Measurements from ENCODE around the gene MYOG. TPM values are rescaled to one million over a fixed set of nuclear protein-coding genes. Genes with fewer than 3 reads are reported as not detected.

Gene MYOG
- total RNA-seq, 4 donors from 2014 or later = 21.4 to 146 (median 73.1) TPM

DNA sequence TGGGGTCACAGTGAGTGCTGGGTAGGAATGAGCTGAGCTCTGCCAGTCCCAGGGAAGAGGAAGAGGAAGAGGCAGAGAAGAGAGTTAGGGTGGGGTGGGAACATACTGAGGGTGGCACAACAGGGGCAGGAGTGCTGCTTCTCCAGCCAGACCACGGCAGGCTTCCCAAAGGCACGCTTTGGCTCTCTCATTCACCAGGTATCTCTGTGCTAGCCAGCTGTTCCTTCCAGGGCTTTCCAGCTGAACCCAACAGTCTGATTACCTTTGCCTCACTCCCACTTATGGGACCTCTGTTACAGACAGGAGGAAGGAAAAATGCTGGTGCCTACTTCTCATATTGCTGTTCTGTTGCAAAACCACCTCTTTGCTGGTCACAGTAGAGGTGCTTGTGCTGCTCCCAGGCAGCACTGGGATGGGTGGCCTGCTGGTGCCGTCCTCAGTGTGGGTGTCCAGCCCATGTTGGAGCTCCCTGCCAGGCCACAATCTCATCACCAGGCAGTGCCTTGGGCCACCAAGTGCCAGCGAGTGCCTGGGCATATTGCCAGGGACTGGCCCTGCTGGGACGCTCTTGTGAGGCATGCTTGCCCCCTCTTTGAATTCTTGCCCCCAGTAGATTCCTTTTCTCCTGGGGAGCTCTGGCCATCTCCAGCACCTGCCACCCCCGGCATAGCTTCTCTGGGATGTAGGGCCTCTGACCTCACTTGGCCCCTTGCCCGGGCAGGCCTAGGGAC, 43.9 kb upstream of the MYOG start:
- in situ Hi-C loops (cut with MboI; ENCODE audit: low sequenced_read_pairs in 4 of 4) (no loop called here), intact Hi-C loops (cut with DNase I; ENCODE audit: low total_unique reads) (loop anchor here (2.0 kb wide), 1 partner anchor 91 kb away; no protein-coding TSS in a partner anchor)
- peak overlapping the region in 2 of 4 donors; percentile 49 for H3K27ac ChIP-seq

DNA sequence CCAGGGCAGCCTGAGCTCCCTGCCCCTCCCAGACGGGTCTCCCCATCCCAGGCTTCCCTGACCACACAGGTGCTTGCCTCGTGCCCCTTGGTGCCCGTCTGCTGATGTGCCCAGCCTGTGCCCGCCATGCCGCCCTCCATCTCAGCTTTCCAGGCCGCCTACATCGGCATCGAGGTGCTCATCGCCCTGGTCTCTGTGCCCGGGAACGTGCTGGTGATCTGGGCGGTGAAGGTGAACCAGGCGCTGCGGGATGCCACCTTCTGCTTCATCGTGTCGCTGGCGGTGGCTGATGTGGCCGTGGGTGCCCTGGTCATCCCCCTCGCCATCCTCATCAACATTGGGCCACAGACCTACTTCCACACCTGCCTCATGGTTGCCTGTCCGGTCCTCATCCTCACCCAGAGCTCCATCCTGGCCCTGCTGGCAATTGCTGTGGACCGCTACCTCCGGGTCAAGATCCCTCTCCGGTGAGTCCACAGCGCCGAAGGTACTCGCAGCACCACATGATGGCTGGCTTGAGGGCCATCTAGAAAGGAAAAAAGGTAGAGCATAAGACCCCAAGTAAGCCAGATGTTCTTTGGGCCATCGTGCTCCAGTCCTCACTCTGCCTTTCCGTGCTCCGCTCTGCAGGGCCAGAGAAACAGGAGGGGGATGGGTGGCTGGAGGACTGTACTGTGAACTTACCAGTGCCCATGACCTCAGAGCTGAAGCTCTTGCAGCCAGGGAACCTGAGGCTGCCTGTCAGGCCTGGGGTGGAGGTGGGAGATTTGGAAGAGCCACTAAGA, 43.1 kb upstream of the MYOG start:
- Histone ChIP-seq H3K27me3 (no peaks in the 10 kb centered on the region), H3K4me1 (peaks cover 28 to 41% of the 10 kb centered on the region in 2 donors), H3K4me3 (peak overlapping the region in 2 of 4 donors; percentile 64 to 78), H3K9me3 (no peaks in the 10 kb centered on the region), H3K27ac (peak overlapping the region in 1 of 4 donors; percentile 65), H3K36me3 (no peaks in the 10 kb centered on the region)
- DNase-seq = no peak
- ATAC-seq = no peak
- in situ Hi-C loops (cut with MboI; ENCODE audit: low sequenced_read_pairs in 4 of 4) (no loop called here), intact Hi-C loops (cut with DNase I; ENCODE audit: low total_unique reads) (loop anchor here (1.0 to 2.0 kb wide), 2 partner anchors 45 to 90 kb away; no protein-coding TSS in a partner anchor)
- no peak for TF ChIP-seq POLR2A (IDR thresholded peaks at IDR 0.05)
- TF ChIP-seq, protein P1, sequence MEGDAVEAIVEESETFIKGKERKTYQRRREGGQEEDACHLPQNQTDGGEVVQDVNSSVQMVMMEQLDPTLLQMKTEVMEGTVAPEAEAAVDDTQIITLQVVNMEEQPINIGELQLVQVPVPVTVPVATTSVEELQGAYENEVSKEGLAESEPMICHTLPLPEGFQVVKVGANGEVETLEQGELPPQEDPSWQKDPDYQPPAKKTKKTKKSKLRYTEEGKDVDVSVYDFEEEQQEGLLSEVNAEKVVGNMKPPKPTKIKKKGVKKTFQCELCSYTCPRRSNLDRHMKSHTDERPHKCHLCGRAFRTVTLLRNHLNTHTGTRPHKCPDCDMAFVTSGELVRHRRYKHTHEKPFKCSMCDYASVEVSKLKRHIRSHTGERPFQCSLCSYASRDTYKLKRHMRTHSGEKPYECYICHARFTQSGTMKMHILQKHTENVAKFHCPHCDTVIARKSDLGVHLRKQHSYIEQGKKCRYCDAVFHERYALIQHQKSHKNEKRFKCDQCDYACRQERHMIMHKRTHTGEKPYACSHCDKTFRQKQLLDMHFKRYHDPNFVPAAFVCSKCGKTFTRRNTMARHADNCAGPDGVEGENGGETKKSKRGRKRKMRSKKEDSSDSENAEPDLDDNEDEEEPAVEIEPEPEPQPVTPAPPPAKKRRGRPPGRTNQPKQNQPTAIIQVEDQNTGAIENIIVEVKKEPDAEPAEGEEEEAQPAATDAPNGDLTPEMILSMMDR (IDR thresholded peaks at IDR 0.05 in 4 of 5, conservative IDR thresholded peaks at IDR 0.05 in 1 of 5) = no peak

More for the DNA sequence above, 43.9 kb upstream of the MYOG start:
- Histone ChIP-seq H3K4me3 (no peak overlapping the region), H3K27me3 (no peaks in the 10 kb centered on the region), H3K4me1 (peaks cover 28 to 41% of the 10 kb centered on the region in 2 donors), H3K36me3 (no peaks in the 10 kb centered on the region), H3K9me3 (no peaks in the 10 kb centered on the region)
- no peak for TF ChIP-seq POLR2A (IDR thresholded peaks at IDR 0.05)
- TF ChIP-seq, protein P1 (IDR thresholded peaks at IDR 0.05 in 4 of 5, conservative IDR thresholded peaks at IDR 0.05 in 1 of 5) = no peak
- peak in 1 of 2 donors; percentile 68 for DNase-seq
- ATAC-seq = peak; percentile 30 to 33

DNA sequence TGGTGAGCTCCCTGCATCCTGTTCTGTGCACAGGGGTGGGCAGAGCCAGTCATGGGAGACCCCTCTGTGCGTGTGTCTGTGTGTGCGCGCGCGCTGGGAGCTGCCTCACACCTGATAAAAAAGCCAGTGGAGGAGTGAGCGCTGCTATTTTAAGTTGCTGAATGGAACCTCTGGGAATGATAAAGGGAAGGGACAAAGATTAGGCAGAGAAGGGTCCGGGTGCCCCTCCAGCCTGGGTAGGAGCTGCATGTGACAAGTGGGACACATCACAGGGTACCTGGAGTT, 42.6 kb upstream of the MYOG start:
- in situ Hi-C loops (cut with MboI; ENCODE audit: low sequenced_read_pairs in 4 of 4) = no loop called here

DNA sequence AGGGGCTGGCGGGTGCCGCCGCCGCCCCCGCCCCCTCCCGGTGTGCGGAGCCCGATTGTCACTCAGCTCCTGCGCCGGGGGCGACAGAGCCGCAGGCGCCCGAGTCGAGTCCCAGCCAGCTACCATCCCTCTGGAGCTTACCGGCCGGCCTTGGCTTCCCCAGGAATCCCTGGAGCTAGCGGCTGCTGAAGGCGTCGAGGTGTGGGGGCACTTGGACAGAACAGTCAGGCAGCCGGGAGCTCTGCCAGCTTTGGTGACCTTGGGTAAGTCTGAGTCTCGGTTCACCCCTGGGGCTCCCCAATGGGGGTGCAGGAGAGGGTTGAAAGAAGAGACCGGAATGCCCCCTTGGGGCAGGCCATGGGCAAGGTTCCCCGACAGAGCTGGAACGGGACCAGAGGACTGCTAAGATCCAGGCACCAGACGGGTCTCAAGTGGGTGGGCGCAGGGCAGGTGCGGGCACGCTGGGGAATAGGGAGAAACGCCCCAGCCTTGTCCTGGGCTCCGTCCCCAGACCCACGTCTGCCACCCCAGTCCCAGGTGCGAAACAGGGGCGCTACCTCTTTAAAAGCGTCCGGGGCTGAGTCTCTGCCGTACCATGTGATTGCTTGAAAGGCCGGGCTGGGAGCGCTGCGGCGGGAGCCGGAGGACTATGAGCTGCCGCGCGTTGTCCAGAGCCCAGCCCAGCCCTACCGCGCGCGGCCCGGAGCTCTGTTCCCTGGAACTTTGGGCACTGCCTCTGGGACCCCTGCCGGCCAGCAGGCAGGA, 42.0 kb upstream of the MYOG start, which contains the start of gene ADORA1:
ADORA1 (plus strand) TSS at position 61 of the 765 bp plus-strand sequence. CDS start 1,116 bp downstream, outside the sequence.
- Histone ChIP-seq H3K36me3 (no peaks in the 10 kb centered on the region), H3K27me3 (no peaks in the 10 kb centered on the region), H3K27ac (peak within 1 kb of the TSS; percentile 58 to 65 (median 62)), H3K9me3 (no peaks in the 10 kb centered on the region), H3K4me1 (peaks cover 28 to 41% of the 10 kb centered on the region in 2 donors), H3K4me3 (peak within 1 kb of the TSS; percentile 50 to 78 (median 60))
- intact Hi-C loops (cut with DNase I; ENCODE audit: low total_unique reads) (loop anchor here (1.0 to 2.0 kb wide), 2 partner anchors 44 to 89 kb away; no protein-coding TSS in a partner anchor), in situ Hi-C loops (cut with MboI; ENCODE audit: low sequenced_read_pairs in 4 of 4) (no loop called here)
- TF ChIP-seq, protein P1 (IDR thresholded peaks at IDR 0.05 in 4 of 5, conservative IDR thresholded peaks at IDR 0.05 in 1 of 5) = peak in 2 of 5 experiments; percentile 8 to 11
- TF ChIP-seq POLR2A (IDR thresholded peaks at IDR 0.05) = no peak
- DNase-seq (peak; percentile 47 to 69), ATAC-seq (peak; percentile 90 to 92)

More for the DNA sequence above, 42.6 kb upstream of the MYOG start:
- peak overlapping the region; percentile 58 to 65 (median 62) for H3K27ac ChIP-seq
- H3K4me1 ChIP-seq = peaks cover 28 to 41% of the 10 kb centered on the region in 2 donors
- no peaks in the 10 kb centered on the region for H3K27me3 ChIP-seq
- no peaks in the 10 kb centered on the region for H3K9me3 ChIP-seq
- no peaks in the 10 kb centered on the region for H3K36me3 ChIP-seq
- TF ChIP-seq, protein P1 (IDR thresholded peaks at IDR 0.05 in 4 of 5, conservative IDR thresholded peaks at IDR 0.05 in 1 of 5) = no peak
- TF ChIP-seq POLR2A (IDR thresholded peaks at IDR 0.05) = no peak
- peak overlapping the region; percentile 50 to 78 (median 60) for H3K4me3 ChIP-seq
- intact Hi-C loops (cut with DNase I; ENCODE audit: low total_unique reads) = loop anchor here (1.0 to 2.0 kb wide), 2 partner anchors 44 to 90 kb away; no protein-coding TSS in a partner anchor
- no peak for DNase-seq
- ATAC-seq = peak in 1 of 2 donors; percentile 17
